Hematopoietic multipotent progenitor cell treated with erythropoietin and hydrocortisone succinate and interleukin-3 and kit ligand, for 4 days (in vitro differentiated cells): Measurements from ENCODE around the gene MEF2B.
"Not testable (repeated sequence)": the region's sequence is repeated elsewhere in the genome, so short reads cannot be mapped to it uniquely, and the experiment has no call there.

ENCODE experiments used
- DNase-seq: peaks from one replicate; pipeline ENCODE4 v3.0.0-alpha.2; 2015

The MEF2B gene

DNA sequence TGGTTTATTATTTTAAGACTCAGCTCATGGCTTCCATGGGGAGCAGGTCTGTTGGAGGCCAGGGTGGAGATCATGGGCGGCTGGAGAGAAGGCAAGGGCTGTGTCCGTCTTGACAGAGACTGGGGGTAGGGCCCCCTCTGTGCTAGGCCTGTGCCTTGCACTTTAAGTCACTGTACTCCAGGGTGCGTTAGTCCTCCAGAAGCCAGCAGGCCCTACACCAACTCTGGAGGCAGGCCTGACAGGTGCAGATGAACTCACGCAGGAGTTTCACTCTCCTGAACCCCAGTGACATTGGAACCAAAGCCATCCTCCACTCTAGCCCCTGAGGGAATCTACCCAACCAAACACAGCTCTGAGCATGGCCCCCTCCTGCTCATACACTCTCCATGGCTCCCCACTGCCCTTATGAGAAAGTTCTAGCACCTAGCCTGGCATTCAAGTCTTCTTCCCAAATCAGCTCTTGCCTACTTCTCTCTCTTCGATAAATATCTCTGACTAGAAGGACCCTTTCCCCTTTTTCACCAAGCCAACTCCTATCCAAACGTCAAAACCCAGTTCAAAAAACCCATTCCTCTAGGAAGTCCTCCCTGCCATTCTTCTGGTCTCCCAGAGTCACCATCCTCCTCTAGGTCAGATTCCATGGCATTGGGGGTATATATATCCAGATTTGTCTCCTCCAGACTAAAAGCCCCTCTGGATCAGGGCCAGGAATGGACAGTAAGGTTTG is 15.1 kb downstream of the MEF2B start:
- DNase-seq = no peak

DNA sequence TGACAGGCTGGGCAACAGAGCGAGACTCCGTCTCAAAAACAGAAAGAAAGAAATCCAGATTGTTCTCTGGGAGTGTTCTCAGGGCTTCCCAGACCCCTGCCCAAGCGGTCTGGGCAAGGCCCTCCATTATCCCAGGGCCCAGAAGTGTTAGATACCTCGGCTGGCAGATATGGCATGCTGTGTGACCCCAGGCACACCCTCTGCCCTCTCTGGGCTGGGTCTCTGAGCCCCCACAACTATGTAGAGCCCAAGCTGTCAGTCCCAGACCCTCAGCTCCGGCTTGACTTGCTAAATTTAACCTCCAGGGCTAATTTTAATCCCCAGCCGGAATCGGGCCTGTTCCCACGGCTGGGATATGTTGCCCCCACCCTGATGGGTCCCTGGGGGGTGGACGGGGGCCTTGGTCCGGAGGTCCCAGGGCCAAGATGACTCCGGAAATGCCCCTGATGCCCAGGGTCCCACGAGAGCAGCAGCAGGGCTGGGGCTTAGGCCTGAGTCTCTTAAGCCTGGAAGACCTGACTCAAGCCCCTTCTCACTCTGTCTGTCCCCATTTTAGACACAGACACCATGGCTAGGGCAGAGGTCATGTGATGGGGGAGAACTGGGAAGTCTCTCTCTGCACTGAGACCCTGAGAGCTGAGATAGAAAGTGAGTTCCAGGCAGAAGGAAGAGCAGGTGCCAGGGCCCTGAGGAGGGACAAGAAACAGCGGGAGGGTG is 17.2 kb downstream of the MEF2B start:
- DNase-seq = no peak

DNA sequence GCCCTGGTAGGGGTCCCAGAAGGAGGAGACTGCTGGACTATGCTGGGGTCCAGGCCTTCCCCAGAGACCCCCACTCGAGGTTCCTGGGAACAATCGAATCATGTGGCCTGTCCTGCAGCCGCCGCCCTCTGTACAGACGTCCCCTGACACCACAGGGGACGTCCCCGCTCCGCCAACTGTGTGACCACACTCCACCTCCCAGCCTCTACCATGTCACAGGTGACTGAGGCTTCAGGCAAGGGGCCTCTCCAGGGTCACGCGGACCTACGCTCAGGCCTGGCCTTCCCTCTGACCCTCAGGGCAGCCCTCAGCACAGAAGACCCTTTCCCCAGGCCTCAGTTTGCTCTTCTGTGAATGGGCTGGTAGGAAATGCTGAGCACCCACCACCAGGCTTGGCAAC is 18.6 kb downstream of the MEF2B start:
- no peak for DNase-seq

DNA sequence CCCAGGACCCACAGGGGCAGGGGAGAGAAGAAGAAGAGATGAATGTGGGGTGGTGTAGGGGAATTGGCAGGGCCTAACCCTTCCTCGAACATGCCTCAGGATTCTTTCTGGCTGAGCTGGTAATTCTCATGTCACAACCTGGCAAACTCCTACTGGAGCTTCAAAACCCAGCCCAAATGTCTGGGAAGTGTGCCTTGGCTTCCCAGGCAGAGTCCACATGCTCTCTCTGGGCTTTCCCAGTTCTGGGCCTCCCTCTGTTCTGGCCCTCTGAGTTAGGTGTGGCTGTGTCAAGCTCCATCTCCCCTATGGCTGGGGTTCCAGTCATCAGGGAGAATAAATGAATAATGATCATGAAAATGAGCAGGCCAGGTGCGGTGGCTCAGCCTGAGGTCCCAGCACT is 20.6 kb downstream of the MEF2B start:
- no peak for DNase-seq

DNA sequence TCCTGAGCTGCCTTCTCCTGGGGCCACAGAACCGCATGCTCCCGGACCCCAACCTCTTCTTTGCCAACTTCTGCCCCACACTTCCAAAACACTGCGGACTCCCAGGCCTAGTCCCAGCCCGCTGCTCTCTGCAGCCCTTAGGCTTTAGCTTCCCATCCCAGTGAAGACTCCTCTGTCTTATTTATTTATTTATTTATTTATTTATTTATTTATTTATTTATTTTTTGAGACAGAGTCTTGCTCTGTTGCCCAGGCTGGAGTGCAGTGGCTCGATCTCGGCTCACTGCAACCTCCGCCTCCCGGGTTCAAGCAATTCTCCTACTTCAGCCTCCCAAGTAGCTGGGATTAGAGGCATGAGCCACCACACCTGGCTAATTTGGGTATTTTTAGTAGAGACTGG is 21.6 kb downstream of the MEF2B start:
- not testable (repeated sequence) for DNase-seq

DNA sequence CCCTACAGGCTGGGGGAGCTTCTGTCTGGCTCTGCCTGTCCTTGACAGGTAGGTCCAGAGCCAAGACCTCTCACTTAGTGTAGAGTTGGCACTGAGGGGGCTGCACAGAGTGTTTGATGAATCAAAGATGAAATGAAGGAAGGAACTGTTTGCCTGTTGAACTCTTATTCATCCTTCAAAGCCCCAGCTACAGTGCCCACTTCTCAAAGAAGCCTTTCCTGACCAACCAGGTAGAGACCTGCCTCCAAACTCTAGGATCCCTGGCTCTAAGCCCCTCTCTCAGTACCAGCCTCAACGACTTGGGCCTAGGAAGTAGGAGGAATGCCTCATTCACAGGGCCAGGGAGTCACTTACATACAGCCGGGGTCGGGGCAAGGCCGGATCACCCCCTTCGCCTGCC is 22.7 kb downstream of the MEF2B start:
- DNase-seq = no peak

DNA sequence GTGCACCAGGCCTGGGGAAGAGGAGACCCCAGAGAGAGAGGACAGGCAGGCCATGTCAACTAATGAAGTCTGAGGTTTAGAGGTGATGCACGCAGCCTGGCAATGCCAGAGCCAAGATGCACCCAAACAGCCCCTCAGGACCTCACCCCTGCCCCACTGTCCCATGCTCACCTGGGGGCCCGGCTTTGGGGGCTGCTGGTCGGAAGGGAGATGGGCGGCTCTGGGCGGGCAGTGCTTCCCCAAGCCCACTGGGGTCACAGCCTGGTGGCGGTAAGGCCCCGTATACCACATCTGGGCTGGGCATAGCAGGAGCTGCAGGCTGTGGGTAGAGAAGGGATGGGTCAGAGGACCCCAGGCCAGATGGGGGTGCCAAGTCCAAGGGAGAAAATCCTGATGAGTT is 23.2 kb downstream of the MEF2B start:
- no peak for DNase-seq

DNA sequence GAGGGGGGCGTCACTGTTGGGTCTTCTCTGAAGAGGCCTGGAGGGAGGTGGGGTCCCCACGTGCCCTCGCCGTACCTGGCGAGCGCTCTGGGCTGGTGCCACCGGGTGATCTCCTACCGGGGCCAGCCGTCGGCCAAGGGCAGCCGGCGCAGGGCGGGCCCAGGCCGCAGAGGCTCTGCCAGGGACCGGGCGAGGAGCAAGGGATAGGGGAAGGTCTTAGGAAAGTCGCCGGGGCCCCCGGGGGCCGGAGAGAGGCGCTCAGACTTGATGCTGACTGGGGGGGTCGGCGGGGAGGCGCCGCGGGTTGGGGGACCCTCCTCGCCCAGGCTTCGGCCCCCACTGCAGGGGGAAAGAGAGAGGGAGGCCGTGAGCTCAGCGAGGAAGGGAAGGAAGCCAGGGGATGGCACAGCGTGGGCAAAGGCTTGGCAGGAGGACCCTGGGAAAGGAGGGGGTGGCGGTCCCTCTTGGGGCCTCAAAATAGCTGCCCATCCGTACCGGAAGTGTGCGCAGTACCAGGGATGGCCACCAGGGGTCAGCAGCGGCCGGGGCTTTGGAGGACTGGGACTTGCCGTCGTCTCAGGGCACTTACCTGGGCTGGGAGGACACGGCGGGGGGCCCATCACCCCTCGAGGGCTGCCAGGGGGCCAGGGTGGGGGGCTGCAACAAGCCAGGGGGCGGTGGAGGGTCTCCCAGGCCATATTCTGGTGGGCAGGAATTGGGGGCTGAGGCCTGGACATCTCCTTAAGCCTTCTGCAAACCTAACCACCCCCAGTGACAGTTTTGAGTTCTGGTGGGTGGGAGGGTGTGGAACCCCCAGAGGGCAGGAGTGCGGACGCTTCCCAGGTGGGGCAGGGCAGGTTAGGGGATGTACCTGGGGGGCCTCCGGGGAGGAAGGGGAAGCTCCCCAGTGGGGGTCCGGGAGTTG is 24.1 kb downstream of the MEF2B start:
- DNase-seq = peak; percentile 87

DNA sequence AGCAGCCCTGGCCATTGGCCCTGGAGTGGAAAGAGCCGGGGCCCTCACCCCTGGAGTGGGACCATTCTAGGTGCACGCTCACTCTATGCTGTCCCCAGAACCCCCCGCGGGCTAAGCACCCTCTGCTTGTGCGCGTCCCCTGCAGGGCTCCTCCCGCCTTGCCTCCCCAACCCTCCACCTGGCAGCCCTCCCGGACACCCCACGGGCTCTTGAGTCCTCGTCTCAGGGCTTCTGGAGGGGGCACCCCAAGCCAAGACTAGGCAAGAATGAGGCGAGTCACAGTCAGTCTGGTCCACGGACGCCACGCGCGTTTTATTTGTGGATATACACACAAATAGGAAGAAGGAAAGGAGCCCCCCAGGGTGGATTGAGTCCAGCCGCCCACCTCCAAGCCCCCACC is 24.8 kb downstream of the MEF2B start:
- no peak for DNase-seq

DNA sequence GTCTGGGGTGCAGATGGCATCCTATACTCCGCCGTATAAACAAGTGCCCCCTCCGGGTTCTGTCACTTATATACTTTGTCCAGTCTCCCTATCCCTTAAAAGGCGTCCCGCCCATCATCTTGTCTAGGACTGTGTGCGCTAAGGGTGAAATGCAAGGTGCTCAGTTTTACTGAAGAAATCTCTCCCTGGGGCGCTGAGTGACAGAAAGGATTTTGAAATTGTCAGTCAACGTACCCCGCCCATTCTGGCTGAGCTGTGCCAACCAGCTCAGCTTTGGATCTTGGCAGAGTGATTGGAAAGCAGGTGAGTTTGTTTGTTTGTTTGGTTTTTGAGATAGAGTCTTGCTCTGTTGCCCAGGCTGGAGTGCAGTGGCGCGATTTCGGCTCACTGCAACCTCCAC is 27.7 kb downstream of the MEF2B start:
- no peak for DNase-seq

DNA sequence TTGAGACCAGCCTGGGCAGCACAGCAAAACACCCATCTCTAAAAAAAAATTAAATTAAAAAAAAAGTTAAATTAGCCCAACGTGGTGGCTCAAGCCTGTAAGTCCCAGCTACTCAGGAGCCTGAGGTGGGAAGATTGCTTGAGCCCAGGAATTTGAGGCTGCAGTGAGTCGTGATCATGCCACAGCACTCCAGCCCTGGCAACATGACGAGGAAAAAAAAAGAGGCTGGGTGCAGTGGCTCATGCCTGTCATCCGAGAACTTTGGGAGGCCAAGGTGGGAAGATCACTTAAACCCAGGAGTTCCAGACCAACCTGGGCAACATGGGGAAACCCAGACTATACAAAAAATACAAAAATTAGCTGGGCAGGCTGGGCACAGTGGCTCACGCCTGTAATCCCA is 29.6 kb downstream of the MEF2B start:
- DNase-seq = no peak

DNA sequence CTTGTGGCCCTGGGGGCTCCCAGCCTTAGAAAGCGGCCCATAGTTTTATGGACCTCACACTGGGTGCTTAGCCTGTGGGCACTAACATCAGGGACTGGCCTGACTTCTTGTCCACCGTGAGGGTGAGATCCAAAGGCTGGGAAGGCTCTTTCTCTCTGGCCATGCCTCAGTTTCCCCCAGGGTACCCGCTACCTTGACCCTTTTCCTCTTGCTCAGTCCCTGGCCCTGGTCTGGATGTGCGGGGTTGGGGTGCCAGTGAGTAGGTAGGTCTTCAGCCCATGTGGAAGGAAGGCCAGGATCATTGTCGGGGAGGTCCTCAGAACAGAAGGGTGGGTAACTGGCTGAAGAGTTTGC is 30.2 kb downstream of the MEF2B start:
- no peak for DNase-seq

DNA sequence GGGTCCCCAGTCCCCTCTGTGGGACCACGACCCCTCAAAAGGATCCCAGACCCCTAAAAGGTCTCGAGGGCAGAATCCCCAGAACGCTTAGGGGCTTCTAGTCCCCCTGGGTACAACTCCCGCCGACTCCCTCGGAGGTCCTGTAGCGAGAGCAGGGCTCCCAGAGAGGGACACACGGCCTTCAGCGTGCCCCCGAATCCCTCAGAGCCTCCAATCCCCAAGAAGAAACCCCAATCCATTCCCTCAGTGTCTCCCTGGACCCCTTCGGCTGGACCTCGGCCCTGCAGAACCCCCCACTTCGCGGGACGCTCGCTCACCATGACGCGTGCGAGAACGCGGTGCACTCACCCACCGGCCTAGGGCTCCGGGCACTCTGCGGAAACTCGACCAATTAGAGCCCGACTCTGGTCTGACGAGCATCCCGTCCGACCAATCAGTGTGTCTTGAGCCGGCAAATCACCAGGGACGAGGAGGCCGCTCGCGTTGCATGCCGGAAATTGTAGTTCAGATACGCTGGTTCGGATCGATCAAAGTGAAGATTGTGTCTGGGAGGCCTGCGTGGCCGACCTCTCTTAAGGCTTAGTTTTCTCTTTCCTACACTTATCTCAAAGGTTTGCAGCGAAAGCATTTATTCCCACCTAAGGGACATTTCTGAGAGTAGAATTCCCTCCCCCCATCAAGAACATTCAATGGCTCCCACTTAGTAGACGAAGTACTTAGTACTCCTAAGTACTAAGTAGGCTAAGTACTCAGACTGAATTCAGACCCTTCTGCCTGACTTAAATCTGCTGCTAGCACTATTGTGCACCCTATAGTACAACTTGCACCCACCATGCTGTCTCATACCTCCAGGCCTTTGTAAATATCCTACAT is 31.7 kb downstream of the MEF2B start, which contains the start of gene TMEM161A:
Gene TMEM161A, minus strand, starts transcription at position 370 of the 873 bp plus-strand sequence. Its CDS starts 50 bp downstream, at position 320.
- DNase-seq = peak; percentile 99

DNA sequence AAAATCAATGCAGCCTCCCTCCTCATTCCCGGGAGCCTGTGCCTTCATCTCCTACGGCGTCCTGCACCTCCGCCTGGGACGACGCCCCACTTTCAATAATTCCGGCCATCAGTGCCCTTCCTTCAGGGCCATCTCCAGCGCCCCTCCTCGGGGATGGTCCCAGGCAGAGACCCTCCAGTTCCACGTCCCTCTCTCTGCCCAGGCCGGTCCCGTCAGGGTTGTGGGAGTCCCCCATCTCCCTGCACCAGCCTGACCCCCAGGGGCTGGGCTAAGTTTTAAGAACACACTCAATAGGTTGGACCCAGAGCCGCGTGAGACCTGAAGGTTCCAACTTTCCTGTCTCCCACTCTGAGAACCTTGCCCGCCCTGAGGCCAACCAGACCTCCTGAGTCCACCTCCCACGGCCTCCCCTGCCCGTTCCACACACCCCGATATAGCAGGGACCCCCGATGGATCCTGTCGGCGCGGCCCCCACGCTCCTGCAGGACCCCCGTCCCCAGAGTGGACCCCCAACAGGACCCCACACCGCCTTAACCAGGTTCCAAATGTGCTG is 32.4 kb downstream of the MEF2B start:
- peak; percentile 32 for DNase-seq

DNA sequence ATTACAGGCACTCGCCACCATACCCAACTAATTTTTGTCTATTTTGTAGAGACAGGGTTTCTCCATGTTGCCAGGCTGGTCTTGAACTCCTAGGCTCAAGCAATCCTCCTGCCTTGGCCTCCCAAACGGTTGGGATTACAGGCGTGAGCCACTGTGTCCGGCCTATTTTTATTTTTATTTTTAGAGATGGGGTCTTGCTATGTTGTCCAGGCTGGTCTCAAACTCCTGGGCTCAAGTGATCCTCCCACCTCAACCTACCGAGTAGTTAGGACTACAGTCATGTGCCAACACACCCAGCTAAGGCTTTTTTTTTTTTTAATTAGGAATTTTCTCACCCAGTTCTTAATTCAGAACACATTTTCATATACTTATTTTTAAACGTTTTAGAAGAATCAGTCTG is 34.4 kb downstream of the MEF2B start:
- not testable (repeated sequence) for DNase-seq

DNA sequence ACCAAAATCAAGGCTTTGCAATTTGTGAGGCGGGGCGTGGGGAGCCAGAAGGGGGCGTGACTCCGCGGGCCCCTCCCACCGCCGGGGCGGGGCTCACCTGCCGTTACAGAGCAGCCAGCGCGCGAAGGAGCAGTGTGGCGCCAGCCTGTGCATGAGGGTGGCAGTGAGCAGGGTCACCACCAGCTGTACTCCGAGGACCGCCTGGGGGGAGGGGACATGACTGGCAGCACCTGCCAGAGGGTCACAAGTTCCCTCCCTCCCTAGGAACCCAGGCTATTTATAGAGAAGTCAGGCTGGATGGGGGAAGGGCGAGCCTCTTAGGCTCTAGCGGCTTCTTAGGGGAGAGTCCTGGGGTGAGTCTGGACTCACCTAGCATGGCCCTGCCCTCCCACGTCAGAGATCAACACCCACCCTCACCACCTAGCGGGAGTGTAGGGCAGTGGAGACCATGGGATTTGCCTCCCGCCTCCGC is 35.3 kb downstream of the MEF2B start:
- peak; percentile 77 for DNase-seq

DNA sequence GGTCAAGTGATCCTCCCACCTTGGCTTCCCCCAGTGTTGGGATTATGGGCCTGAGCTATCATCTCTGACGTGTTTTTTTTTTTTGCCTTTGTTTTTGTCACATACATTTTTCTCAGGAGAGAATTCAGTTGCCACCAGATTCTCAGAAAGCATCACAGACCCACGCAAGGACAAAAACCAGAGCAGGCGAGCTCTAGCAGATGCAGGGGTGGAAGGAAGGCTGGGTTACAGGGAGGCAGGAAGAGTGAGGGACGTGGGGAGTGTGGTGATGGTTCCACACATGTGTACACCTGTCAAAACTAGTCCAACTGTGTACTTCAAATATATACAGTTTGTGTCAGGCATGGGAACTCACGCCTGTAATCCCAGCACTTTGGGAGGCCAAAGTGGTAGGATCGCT is 36.1 kb downstream of the MEF2B start:
- no peak for DNase-seq

DNA sequence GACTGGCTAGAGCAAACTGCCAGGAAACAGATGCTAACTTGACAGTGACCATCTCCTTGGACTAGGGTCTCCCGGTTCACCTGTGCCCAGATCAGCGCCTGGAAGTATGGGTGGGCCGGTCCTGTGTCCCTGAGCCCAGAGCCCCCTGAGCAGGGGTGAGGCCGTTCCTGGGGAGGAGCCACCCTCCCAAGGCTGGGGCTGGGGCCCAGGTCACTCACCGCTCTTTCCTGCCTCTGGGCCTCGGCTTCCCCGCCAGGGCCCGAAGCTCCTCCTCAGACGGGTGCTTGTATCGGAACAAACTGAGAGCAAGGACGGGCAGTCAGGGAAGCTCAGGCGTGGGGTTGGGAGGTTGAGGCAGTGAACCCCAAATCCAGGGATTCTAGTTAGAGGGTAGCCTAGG is 37.2 kb downstream of the MEF2B start:
- no peak for DNase-seq

DNA sequence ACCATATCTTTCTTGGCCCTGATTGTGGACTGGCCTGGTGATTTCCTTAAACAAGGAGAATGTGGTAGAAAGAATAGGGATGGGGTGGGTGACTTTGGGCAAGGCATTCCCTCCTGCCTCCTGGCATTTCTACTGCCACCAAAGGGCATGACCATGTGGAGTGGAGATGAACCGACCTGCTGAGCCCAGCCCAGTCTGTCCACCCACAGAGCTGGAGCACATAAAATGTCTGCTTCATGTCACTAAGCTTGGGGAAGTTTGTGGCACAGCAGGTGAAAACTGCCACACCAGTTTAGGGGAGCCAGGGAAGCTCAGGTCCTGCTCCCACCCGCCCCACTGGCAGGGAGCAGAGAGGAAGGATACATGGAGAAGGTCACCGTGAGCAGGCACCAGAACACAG is 38.1 kb downstream of the MEF2B start:
- no peak for DNase-seq

DNA sequence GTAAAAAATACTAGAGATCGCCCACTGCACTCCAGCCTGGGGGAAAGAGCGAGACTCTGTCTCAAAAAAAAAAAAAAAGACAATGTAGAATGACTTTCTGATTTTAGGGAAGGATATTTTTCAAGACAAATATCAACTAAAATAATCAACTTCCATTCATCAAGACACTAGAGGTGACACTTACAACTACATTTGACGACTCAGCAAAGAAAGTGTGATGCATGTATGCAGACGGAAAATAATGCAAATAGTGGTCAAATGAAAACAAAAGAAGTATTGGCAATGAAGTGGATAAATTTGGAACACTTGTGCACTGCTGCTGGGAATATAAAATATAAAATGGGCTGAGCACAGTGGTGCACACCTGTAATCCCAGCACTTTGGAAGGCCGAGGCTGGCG is 44.0 kb downstream of the MEF2B start:
- DNase-seq = no peak

DNA sequence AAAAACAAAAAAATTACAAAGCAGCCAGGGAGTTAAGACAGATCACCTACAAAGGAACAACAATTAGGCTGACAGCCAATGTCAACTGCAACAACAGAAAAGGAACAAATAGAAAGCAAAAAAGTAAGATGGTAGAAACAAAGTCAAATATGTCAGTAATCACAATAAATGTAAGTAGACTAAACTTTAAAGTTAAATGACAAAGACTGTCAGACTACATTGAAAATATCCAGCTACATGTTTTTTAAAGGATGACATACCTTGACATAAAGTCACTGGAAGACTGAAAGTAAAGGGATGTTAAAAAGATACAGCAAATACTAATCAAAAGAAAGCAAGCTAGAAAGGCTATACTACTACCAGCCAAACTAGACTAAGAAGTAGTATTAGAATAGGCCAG is 46.7 kb downstream of the MEF2B start:
- DNase-seq = no peak

DNA sequence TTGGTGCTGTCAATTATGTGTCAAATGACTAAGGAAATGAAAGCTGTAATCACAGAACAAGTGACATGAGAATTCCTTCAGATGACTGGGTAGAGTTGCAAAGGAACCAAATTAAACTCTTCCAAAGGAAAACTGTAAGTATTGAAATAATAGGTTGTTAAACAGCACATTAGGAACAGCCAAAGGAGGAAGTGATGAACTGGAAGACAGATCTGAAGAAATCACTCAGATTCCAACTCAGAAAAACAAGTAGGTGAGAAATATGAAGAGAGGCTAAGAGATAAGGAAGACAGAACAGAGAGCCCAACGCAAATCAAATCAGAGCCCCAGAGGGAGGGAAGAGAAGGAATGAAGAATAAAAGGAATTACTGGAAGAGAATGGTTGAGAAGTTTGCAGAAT is 47.2 kb downstream of the MEF2B start:
- no peak for DNase-seq
